KMS-11 (cell line): ENCODE measurements around the gene PRR3.

Experiments
- H2AFZ ChIP-seq: fragments of 200-600 bp; sonication (generic); 2 replicates; pipeline ENCODE4 v1.6.1; 2016; ENCODE audit warnings: antibody characterized with exemption, mixed run types, low read depth
- H3K27ac ChIP-seq: fragments of 200-600 bp; sonication (generic); 2 replicates; pipeline ENCODE4 v1.6.1; 2016; ENCODE audit warnings: mild to moderate bottlenecking, mixed run types
- H3K27me3 ChIP-seq: fragments of 200-600 bp; sonication (generic); 2 replicates; pipeline ENCODE4 v1.6.1; 2017; ENCODE audit warnings: mild to moderate bottlenecking, low read depth, mixed run types, moderate library complexity; ENCODE audit not compliant: insufficient read depth
- H3K36me3 ChIP-seq: fragments of 200-600 bp; sonication (generic); 2 replicates; pipeline ENCODE4 v1.6.1; 2017; ENCODE audit warnings: mild to moderate bottlenecking, mixed run types; ENCODE audit not compliant: insufficient read depth
- H3K4me1 ChIP-seq: fragments of 200-600 bp; sonication (generic); 2 replicates; pipeline ENCODE4 v1.6.1; 2016; ENCODE audit warnings: mild to moderate bottlenecking, low read depth, mixed run types; ENCODE audit not compliant: poor library complexity, severe bottlenecking
- H3K4me2 ChIP-seq: fragments of 200-600 bp; sonication (generic); 2 replicates; pipeline ENCODE4 v1.7.0; 2016; ENCODE audit warnings: mild to moderate bottlenecking, mixed run types
- H3K4me3 ChIP-seq: fragments of 200-600 bp; sonication (generic); IDR thresholded peaks from 2 replicates; pipeline ENCODE4 v1.6.1; 2017; ENCODE audit warnings: low read depth, low read length, mixed read lengths; ENCODE audit not compliant: insufficient read depth
- H3K79me2 ChIP-seq: fragments of 200-600 bp; sonication (generic); 2 replicates; pipeline ENCODE4 v1.6.1; 2016; ENCODE audit warnings: low read depth, mixed run types; ENCODE audit not compliant: insufficient read depth
- H3K9ac ChIP-seq: fragments of 200-600 bp; sonication (generic); 2 replicates; pipeline ENCODE4 v1.6.1; 2016; ENCODE audit warnings: mild to moderate bottlenecking, mixed run types
- H4K20me1 ChIP-seq: fragments of 200-600 bp; sonication (generic); 2 replicates; pipeline ENCODE4 v1.6.1; 2016; ENCODE audit warnings: mild to moderate bottlenecking, mixed run types; ENCODE audit not compliant: insufficient read depth
- CTCF ChIP-seq: fragments of 200-600 bp; sonication (generic); conservative IDR thresholded peaks from 2 replicates; pipeline ENCODE4 v1.6.1; 2017; ENCODE audit warnings: low read depth, mild to moderate bottlenecking, antibody characterized with exemption, low read length, moderate library complexity, mixed read lengths

Gene PRR3

GRCh38 chr6:30554962-30555815 lies 1.9 kb upstream of the PRR3 start:
- no peak overlapping the region for H3K4me3 ChIP-seq
- peak overlapping the region; percentile 97; the same call in 1 of the 2 replicates for H3K4me2 ChIP-seq
- H2AFZ ChIP-seq: peak overlapping the region; percentile 96; the same call in 1 of the 2 replicates
- peaks cover 20% of the 10 kb centered on the region for H3K79me2 ChIP-seq
- TF ChIP-seq CTCF: no peak
- no peaks in the 10 kb centered on the region for H3K36me3 ChIP-seq
- H3K9ac ChIP-seq: 0 out of 2 replicates have a peak overlapping the region, but pooled peaks have one; percentile 92
- no peaks in the 10 kb centered on the region for H4K20me1 ChIP-seq
- no peaks in the 10 kb centered on the region for H3K27me3 ChIP-seq
- peaks cover 15% of the 10 kb centered on the region for H3K4me1 ChIP-seq
- H3K27ac ChIP-seq: no peak overlapping the region

GRCh38 chr6:30555816-30556065 lies 1.4 kb upstream of the PRR3 start:
- Histone ChIP-seq H3K27ac (peak overlapping the region; percentile 94; the same call in 1 of the 2 replicates), H3K4me3 (no peak overlapping the region), H3K27me3 (no peaks in the 10 kb centered on the region), H3K4me2 (peak overlapping the region; percentile 97), H3K9ac (peak overlapping the region; percentile 92), H3K79me2 (peaks cover 20% of the 10 kb centered on the region), H3K4me1 (peaks cover 15% of the 10 kb centered on the region), H3K36me3 (no peaks in the 10 kb centered on the region), H2AFZ (peak overlapping the region; percentile 96), H4K20me1 (no peaks in the 10 kb centered on the region)
- TF ChIP-seq CTCF: no peak

- Histone ChIP-seq H3K4me2 (peak within 1 kb of the TSS; percentile 97), H3K4me3 (no peak within 1 kb of the TSS), H3K27me3 (no peaks in the 10 kb centered on the region), H2AFZ (peak within 1 kb of the TSS; percentile 96), H4K20me1 (no peaks in the 10 kb centered on the region), H3K27ac (peak within 1 kb of the TSS; percentile 94), H3K4me1 (peaks cover 15% of the 10 kb centered on the region), H3K79me2 (peaks cover 20% of the 10 kb centered on the region), H3K9ac (peak within 1 kb of the TSS; percentile 92), H3K36me3 (no peaks in the 10 kb centered on the region)
- TF ChIP-seq CTCF: no peak
Observed at GRCh38 chr6:30556066-30556905, 809 bp upstream of the PRR3 start, which contains the start of gene GNL1. TSS of gene GNL1 (minus strand) at chr6:30556489. CDS start at chr6:30556203, 286 bp downstream.

GRCh38 chr6:30557683-30557981 lies 537 bp downstream of the PRR3 start:
- Histone ChIP-seq H2AFZ (peak overlapping the region; percentile 96; the same call in 1 of the 2 replicates), H3K27ac (peak overlapping the region; percentile 94), H4K20me1 (no peaks in the 10 kb centered on the region), H3K4me2 (peak overlapping the region; percentile 97), H3K4me3 (no peak overlapping the region), H3K4me1 (peaks cover 15% of the 10 kb centered on the region), H3K36me3 (no peaks in the 10 kb centered on the region), H3K27me3 (no peaks in the 10 kb centered on the region), H3K79me2 (peaks cover 20% of the 10 kb centered on the region), H3K9ac (peak overlapping the region; percentile 92)
- no peak for TF ChIP-seq CTCF
